Activated CD4-positive, alpha-beta T cell treated with anti-CD3 and anti-CD28 coated beads, Interleukin-2, amount 50 U/mL, for 4 hours (primary cell): Measurements from ENCODE around the gene TRPV4.

Experiments
- DNase-seq, 2 experiments: peaks; one replicate each; pipeline ENCODE4 v3.0.0-alpha.2; 2020

The TRPV4 gene

GRCh38 chr12:109827566-109828550 is 5.3 kb downstream of the TRPV4 start:
- DNase-seq = no peak

GRCh38 chr12:109827080-109827479 is 6.1 kb downstream of the TRPV4 start:
- DNase-seq = no peak

- DNase-seq = no peak
Observed at GRCh38 chr12:109824731-109825130, 8.5 kb downstream of the TRPV4 start.

GRCh38 chr12:109822951-109823411 is 10.2 kb downstream of the TRPV4 start:
- no peak for DNase-seq

- no peak for DNase-seq
Observed at GRCh38 chr12:109822416-109822815, 10.8 kb downstream of the TRPV4 start.

- no peak for DNase-seq
Observed at GRCh38 chr12:109821968-109822367, 11.2 kb downstream of the TRPV4 start.

GRCh38 chr12:109820816-109821381 is 12.3 kb downstream of the TRPV4 start:
- no peak for DNase-seq

GRCh38 chr12:109818905-109819500 is 14.2 kb downstream of the TRPV4 start:
- no peak for DNase-seq

GRCh38 chr12:109818253-109818652 is 14.9 kb downstream of the TRPV4 start:
- no peak for DNase-seq

GRCh38 chr12:109817627-109818231 is 15.5 kb downstream of the TRPV4 start:
- no peak for DNase-seq

GRCh38 chr12:109816870-109817269 is 16.3 kb downstream of the TRPV4 start:
- DNase-seq = no peak

- DNase-seq = no peak
Observed at GRCh38 chr12:109815757-109816617, 17.2 kb downstream of the TRPV4 start.

GRCh38 chr12:109815225-109815624 is 18.0 kb downstream of the TRPV4 start:
- DNase-seq = no peak

GRCh38 chr12:109814600-109815150 is 18.5 kb downstream of the TRPV4 start:
- no peak for DNase-seq

GRCh38 chr12:109813810-109814416 is 19.3 kb downstream of the TRPV4 start:
- no peak for DNase-seq

GRCh38 chr12:109811624-109811995 is 21.6 kb downstream of the TRPV4 start:
- DNase-seq = no peak

GRCh38 chr12:109810954-109811623 is 22.1 kb downstream of the TRPV4 start:
- no peak for DNase-seq

GRCh38 chr12:109808876-109809646 is 24.1 kb downstream of the TRPV4 start:
- DNase-seq = no peak

- no peak for DNase-seq
Observed at GRCh38 chr12:109807954-109808643, 25.1 kb downstream of the TRPV4 start.
